ENCODE data around the gene PCYOX1L.
"Not testable (repeated sequence)": the region's sequence is repeated elsewhere in the genome, so short reads cannot be mapped to it uniquely, and the experiment has no call there.

PCYOX1L gene

DNA sequence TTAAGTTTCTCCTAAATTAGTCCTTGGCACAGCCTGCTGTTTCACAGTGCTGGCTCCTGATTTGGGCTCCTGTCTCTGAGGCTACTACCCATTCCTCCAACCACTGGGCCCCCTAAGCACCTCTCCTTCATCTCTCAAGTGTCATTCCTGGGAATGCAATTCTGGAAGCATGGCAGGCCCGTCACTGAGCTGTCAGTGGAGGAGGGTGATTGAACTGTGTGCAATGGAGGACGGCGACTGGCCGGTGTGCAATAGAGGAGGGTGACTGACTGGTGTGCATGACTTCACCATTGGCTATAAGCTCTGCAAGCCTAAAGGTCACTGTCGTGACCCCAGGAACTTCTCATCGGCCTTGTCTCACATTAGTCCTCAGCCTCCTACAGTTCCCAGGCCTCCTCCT, 33.7 kb downstream of the PCYOX1L start:
- no peak overlapping the region for H3K4me2 ChIP-seq
- no peak overlapping the region for H3K9ac ChIP-seq
- no peak for TF ChIP-seq Cebpa-rat (IDR thresholded peaks at IDR 0.05)
- H4K20me1 ChIP-seq = no peaks in the 10 kb centered on the region
- H3K4me1 ChIP-seq = peaks cover 0 to 14% (median 0%) of the 10 kb centered on the region in 10 experiments; a peak in 6 of 20 replicates
- H3K9me3 ChIP-seq (replicated peaks in 1 of 11) = no peaks in the 10 kb centered on the region
- H3K36me3 ChIP-seq = no peaks in the 10 kb centered on the region
- no peaks in the 10 kb centered on the region for H3K27me3 ChIP-seq
- H3K27ac ChIP-seq = no peak overlapping the region
- H3K4me3 ChIP-seq = no peak overlapping the region

- Histone ChIP-seq H3K27ac (no peak overlapping the region), H3K9me3 (replicated peaks in 1 of 11) (no peaks in the 10 kb centered on the region), H3K9ac (no peak overlapping the region), H3K36me3 (no peaks in the 10 kb centered on the region), H3K4me3 (no peak overlapping the region), H3K27me3 (no peaks in the 10 kb centered on the region), H4K20me1 (no peaks in the 10 kb centered on the region), H3K4me2 (no peak overlapping the region), H3K4me1 (peaks cover 0 to 14% (median 0%) of the 10 kb centered on the region in 10 experiments; a peak in 6 of 20 replicates)
- TF ChIP-seq Cebpa-rat (IDR thresholded peaks at IDR 0.05) = no peak
Measured at GRCh38 chr5:149392718-149393117, 34.9 kb downstream of the PCYOX1L start.

DNA sequence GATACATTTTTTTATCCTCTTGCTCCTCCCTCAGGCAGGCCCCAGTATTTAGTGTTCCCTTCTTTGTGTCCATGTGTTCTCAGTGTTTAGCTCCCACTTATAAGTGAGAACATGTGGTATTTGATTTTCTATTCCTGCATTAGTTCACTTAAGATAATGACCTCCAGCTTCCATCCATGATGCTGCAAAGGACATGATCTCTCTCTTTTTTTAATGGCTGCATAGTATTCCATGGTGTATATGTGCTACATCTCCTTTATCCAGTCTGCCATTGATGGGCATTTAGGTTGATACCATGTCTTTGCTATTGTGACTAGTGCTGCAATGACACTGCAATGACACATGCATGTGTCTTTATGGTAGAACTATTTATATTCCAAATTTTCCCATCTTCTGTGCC, 37.1 kb downstream of the PCYOX1L start:
- not testable (repeated sequence) for H3K9me3 ChIP-seq (replicated peaks in 1 of 11); H3K27ac ChIP-seq; H3K9ac ChIP-seq; H3K4me1 ChIP-seq; H3K27me3 ChIP-seq; H3K4me3 ChIP-seq; H4K20me1 ChIP-seq; H3K36me3 ChIP-seq; H3K4me2 ChIP-seq

GRCh38 chr5:149397530-149397929, 39.7 kb downstream of the PCYOX1L start:
- Histone ChIP-seq H4K20me1 (no peaks in the 10 kb centered on the region), H3K9ac (no peak overlapping the region), H3K9me3 (replicated peaks in 1 of 11) (no peaks in the 10 kb centered on the region), H3K27me3 (no peaks in the 10 kb centered on the region), H3K27ac (no peak overlapping the region), H3K4me1 (peaks cover 8 to 21% (median 15%) of the 10 kb centered on the region in 10 experiments; a peak in 18 of 20 replicates), H3K4me2 (no peak overlapping the region), H3K4me3 (no peak overlapping the region), H3K36me3 (no peaks in the 10 kb centered on the region)
- no peak for TF ChIP-seq Cebpa-rat (IDR thresholded peaks at IDR 0.05)

DNA sequence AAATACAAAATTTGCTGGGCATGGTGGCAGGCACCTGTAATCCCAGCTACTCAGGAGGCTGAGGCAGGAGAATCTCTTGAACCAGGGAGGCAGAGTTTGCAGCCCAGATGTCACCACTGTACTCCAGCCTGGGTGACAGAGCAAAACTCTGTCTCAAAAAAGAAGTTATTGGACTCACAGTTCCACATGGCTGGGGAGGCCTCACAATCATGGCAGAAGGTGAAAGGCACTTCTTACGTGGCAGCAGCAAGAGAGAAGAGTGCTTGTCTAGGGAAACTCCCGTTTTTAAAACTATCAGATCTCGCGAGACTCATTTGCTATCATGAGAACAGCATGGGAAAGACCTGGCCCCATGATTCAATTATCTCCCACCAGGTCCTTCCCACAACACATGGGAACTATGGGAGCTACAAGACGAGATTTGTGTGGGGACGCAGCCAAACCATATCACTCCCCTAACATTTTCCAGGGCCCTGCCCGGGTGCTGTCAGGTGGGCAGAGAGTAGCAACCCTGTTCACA, 41.0 kb downstream of the PCYOX1L start:
- not testable (repeated sequence) for H3K4me3 ChIP-seq; H3K36me3 ChIP-seq; H3K27ac ChIP-seq; H3K9ac ChIP-seq; H4K20me1 ChIP-seq; H3K9me3 ChIP-seq (replicated peaks in 1 of 11); H3K27me3 ChIP-seq
- peak overlapping the region in 2 of 11 experiments; percentile 35 to 38; a peak in 2 of 22 replicates for H3K4me2 ChIP-seq
- peaks cover 8 to 21% (median 15%) of the 10 kb centered on the region in 10 experiments; a peak in 18 of 20 replicates for H3K4me1 ChIP-seq

DNA sequence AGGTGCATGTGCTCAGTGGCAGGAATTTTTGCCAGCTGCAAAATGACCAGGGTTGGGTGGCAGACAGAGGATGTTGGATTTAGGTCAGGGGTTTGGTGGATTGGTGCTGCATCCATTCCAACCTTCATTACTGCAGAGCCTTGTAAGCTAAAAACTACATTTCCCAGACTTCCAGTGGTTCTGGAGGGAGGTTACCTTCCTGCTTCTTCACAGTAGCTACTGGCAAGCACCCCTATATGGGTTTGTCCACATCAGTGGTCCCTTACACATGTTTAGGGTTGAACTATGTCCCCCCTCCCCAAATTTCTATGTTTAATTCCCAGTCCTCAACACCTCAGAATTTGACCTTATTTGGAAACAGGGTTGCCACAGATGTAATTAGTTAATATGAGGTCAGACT, 41.9 kb downstream of the PCYOX1L start:
- no peaks in the 10 kb centered on the region for H3K36me3 ChIP-seq
- H3K27me3 ChIP-seq = no peaks in the 10 kb centered on the region
- H3K9ac ChIP-seq = no peak overlapping the region
- H3K9me3 ChIP-seq (replicated peaks in 1 of 11) = no peaks in the 10 kb centered on the region
- peaks cover 8 to 29% (median 20%) of the 10 kb centered on the region in 10 experiments; a peak in 18 of 20 replicates for H3K4me1 ChIP-seq
- H4K20me1 ChIP-seq = no peaks in the 10 kb centered on the region
- H3K27ac ChIP-seq = no peak overlapping the region
- H3K4me2 ChIP-seq = no peak overlapping the region
- no peak for TF ChIP-seq Cebpa-rat (IDR thresholded peaks at IDR 0.05)
- no peak overlapping the region for H3K4me3 ChIP-seq

GRCh38 chr5:149400304-149400703, 42.5 kb downstream of the PCYOX1L start:
- Histone ChIP-seq H3K4me2 (peak overlapping the region in 8 of 11 experiments; percentile 16 to 72 (median 60); a peak in 15 of 22 replicates), H4K20me1 (no peaks in the 10 kb centered on the region), H3K4me3 (no peak overlapping the region)

GRCh38 chr5:149401051-149401450, 43.2 kb downstream of the PCYOX1L start:
- Histone ChIP-seq H3K4me1 (peaks cover 8 to 37% (median 29%) of the 10 kb centered on the region in 10 experiments; a peak in 18 of 20 replicates), H4K20me1 (no peaks in the 10 kb centered on the region), H3K4me3 (no peak overlapping the region), H3K36me3 (no peaks in the 10 kb centered on the region), H3K27me3 (no peaks in the 10 kb centered on the region), H3K9ac (no peak overlapping the region), H3K9me3 (replicated peaks in 1 of 11) (no peaks in the 10 kb centered on the region), H3K4me2 (peak overlapping the region in 10 of 11 experiments; percentile 15 to 72 (median 47); a peak in 17 of 22 replicates), H3K27ac (peak overlapping the region in 1 of 11 experiments; percentile 25; a peak in 1 of 22 replicates)
- no peak for TF ChIP-seq Cebpa-rat (IDR thresholded peaks at IDR 0.05)

More at GRCh38 chr5:149400304-149400703, 42.5 kb downstream of the PCYOX1L start:
- H3K27me3 ChIP-seq = no peaks in the 10 kb centered on the region
- peaks cover 8 to 35% (median 25%) of the 10 kb centered on the region in 10 experiments; a peak in 18 of 20 replicates for H3K4me1 ChIP-seq
- H3K9ac ChIP-seq = no peak overlapping the region
- H3K36me3 ChIP-seq = no peaks in the 10 kb centered on the region
- no peak for TF ChIP-seq Cebpa-rat (IDR thresholded peaks at IDR 0.05)
- no peaks in the 10 kb centered on the region for H3K9me3 ChIP-seq (replicated peaks in 1 of 11)
- H3K27ac ChIP-seq = 0 out of 22 replicates have a peak overlapping the region, but pooled peaks of 1 of the 11 experiments have one; percentile 7

DNA sequence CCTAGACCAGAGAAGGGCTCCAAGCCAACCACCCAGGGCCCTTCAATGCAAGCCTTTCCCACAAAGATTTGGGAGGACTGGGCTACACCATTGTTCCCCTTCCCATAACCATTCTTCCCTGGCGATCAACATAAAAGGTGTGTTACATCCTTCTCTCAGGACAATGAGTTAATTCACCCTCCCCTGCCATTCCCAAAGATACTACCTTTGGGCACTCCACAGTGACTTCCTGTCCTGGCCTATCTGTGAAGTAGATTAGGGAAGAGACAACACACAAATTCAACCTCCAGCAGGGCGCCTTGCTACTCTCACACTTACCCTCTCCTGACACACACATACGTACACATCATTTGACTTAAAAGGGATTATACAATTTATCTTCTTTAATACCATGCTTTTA, 44.4 kb downstream of the PCYOX1L start:
- Histone ChIP-seq H4K20me1 (no peaks in the 10 kb centered on the region), H3K9me3 (replicated peaks in 1 of 11) (no peaks in the 10 kb centered on the region), H3K4me3 (no peak overlapping the region), H3K9ac (no peak overlapping the region), H3K27me3 (no peaks in the 10 kb centered on the region), H3K27ac (no peak overlapping the region), H3K4me1 (peaks cover 12 to 45% (median 29%) of the 10 kb centered on the region in 10 experiments; a peak in 18 of 20 replicates), H3K4me2 (no peak overlapping the region), H3K36me3 (no peaks in the 10 kb centered on the region)
- TF ChIP-seq Cebpa-rat (IDR thresholded peaks at IDR 0.05) = no peak

All from BLaER1 treated with 17β-estradiol and CSF1 and Interleukin-3, amounts not matched to agents 10 nM and 100 nM (cell line).